ENCODE results near the gene N4BP2L2. TPM values are rescaled to one million over a fixed set of nuclear protein-coding genes. Genes with fewer than 3 reads are reported as not detected.

Gene N4BP2L2
- polyA plus RNA-seq, 1 donor from 2014 or later, result 317 TPM

DNA sequence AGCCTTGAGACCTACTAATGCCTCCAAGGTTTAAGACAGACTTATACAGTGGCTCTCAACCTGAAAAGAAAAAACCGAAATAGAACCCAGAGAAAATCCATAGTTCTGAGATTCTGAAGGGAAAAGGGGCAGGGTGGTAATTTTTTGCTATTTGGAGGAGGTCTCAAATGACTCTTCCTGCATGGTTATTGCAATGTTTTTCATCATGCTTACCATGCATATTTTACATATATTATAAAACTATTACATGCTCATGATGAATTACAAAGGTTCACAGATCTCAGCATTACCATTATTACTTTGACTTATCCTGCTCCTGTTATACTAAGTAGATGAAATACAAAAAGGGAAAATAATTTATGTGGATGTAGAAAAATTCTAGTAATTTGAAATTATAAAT lies 47.6 kb downstream of the N4BP2L2 start:
- H4K20me1 ChIP-seq (ENCODE audit: insufficient read depth), result no peaks in the 10 kb centered on the region
- no peaks in the 10 kb centered on the region for H3F3A ChIP-seq (ENCODE audit: insufficient read depth, low read length, poor library complexity, severe bottlenecking)
- H3K27me3 ChIP-seq (ENCODE audit: insufficient read depth, low read depth, low read length), result no peaks in the 10 kb centered on the region
- H2AFZ ChIP-seq (ENCODE audit: low read depth, low read length), result no peak overlapping the region
- H3K27ac ChIP-seq (ENCODE audit: low read length), result no peak overlapping the region
- no peak for TF ChIP-seq MXI1 (conservative IDR thresholded peaks at IDR 0.05; ENCODE audit: poor library complexity, severe bottlenecking)
- no peak for TF ChIP-seq POLR2AphosphoS5 (IDR thresholded peaks at IDR 0.05)
- TF ChIP-seq, protein P1, sequence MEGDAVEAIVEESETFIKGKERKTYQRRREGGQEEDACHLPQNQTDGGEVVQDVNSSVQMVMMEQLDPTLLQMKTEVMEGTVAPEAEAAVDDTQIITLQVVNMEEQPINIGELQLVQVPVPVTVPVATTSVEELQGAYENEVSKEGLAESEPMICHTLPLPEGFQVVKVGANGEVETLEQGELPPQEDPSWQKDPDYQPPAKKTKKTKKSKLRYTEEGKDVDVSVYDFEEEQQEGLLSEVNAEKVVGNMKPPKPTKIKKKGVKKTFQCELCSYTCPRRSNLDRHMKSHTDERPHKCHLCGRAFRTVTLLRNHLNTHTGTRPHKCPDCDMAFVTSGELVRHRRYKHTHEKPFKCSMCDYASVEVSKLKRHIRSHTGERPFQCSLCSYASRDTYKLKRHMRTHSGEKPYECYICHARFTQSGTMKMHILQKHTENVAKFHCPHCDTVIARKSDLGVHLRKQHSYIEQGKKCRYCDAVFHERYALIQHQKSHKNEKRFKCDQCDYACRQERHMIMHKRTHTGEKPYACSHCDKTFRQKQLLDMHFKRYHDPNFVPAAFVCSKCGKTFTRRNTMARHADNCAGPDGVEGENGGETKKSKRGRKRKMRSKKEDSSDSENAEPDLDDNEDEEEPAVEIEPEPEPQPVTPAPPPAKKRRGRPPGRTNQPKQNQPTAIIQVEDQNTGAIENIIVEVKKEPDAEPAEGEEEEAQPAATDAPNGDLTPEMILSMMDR (IDR thresholded peaks at IDR 0.05; ENCODE audit: poor library complexity, severe bottlenecking), result no peak
- no peak overlapping the region for H3K4me3 ChIP-seq (ENCODE audit: low read length)
- H3K4me2 ChIP-seq (ENCODE audit: low read length), result no peak overlapping the region
- H3K36me3 ChIP-seq (ENCODE audit: insufficient read depth, low read length), result no peaks in the 10 kb centered on the region
- H3K79me2 ChIP-seq (replicated peaks; ENCODE audit: insufficient read depth, low read length), result no peaks in the 10 kb centered on the region
- H3K9me2 ChIP-seq (ENCODE audit: insufficient read depth, low read length), result no peaks in the 10 kb centered on the region
- H3K9ac ChIP-seq (ENCODE audit: low read length), result no peak overlapping the region
- no peaks in the 10 kb centered on the region for H3K9me3 ChIP-seq (ENCODE audit: low read length)

GRCh38 chr13:32476892-32477291 lies 61.7 kb downstream of the N4BP2L2 start:
- no peak overlapping the region for H3K9ac ChIP-seq (ENCODE audit: low read length)
- no peak overlapping the region for H2AFZ ChIP-seq (ENCODE audit: low read depth, low read length)
- no peaks in the 10 kb centered on the region for H3K27me3 ChIP-seq (ENCODE audit: insufficient read depth, low read depth, low read length)
- no peak overlapping the region for H3K4me2 ChIP-seq (ENCODE audit: low read length)
- no peaks in the 10 kb centered on the region for H3F3A ChIP-seq (ENCODE audit: insufficient read depth, low read length, poor library complexity, severe bottlenecking)
- no peaks in the 10 kb centered on the region for H4K20me1 ChIP-seq (ENCODE audit: insufficient read depth)
- no peaks in the 10 kb centered on the region for H3K79me2 ChIP-seq (replicated peaks; ENCODE audit: insufficient read depth, low read length)
- TF ChIP-seq POLR2AphosphoS5 (IDR thresholded peaks at IDR 0.05) (no peak), RAD21 (conservative IDR thresholded peaks at IDR 0.05) (no peak), TAF1 (IDR thresholded peaks at IDR 0.05; ENCODE audit: low read depth) (no peak), EP300 (conservative IDR thresholded peaks at IDR 0.05; ENCODE audit: poor library complexity, severe bottlenecking) (no peak), SMC3 (conservative IDR thresholded peaks at IDR 0.05; ENCODE audit: poor library complexity) (no peak), MXI1 (conservative IDR thresholded peaks at IDR 0.05; ENCODE audit: poor library complexity, severe bottlenecking) (no peak), EZH2 (IDR thresholded peaks at IDR 0.05; ENCODE audit: borderline replicate concordance, insufficient read depth, low read length, poor library complexity, severe bottlenecking) (no peak)
- TF ChIP-seq, protein P1 (IDR thresholded peaks at IDR 0.05; ENCODE audit: poor library complexity, severe bottlenecking), result no peak
- TF ChIP-seq, protein P2, sequence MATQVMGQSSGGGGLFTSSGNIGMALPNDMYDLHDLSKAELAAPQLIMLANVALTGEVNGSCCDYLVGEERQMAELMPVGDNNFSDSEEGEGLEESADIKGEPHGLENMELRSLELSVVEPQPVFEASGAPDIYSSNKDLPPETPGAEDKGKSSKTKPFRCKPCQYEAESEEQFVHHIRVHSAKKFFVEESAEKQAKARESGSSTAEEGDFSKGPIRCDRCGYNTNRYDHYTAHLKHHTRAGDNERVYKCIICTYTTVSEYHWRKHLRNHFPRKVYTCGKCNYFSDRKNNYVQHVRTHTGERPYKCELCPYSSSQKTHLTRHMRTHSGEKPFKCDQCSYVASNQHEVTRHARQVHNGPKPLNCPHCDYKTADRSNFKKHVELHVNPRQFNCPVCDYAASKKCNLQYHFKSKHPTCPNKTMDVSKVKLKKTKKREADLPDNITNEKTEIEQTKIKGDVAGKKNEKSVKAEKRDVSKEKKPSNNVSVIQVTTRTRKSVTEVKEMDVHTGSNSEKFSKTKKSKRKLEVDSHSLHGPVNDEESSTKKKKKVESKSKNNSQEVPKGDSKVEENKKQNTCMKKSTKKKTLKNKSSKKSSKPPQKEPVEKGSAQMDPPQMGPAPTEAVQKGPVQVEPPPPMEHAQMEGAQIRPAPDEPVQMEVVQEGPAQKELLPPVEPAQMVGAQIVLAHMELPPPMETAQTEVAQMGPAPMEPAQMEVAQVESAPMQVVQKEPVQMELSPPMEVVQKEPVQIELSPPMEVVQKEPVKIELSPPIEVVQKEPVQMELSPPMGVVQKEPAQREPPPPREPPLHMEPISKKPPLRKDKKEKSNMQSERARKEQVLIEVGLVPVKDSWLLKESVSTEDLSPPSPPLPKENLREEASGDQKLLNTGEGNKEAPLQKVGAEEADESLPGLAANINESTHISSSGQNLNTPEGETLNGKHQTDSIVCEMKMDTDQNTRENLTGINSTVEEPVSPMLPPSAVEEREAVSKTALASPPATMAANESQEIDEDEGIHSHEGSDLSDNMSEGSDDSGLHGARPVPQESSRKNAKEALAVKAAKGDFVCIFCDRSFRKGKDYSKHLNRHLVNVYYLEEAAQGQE (IDR thresholded peaks at IDR 0.05; ENCODE audit: borderline replicate concordance), result no peak
- no peaks in the 10 kb centered on the region for H3K36me3 ChIP-seq (ENCODE audit: insufficient read depth, low read length)
- H3K9me2 ChIP-seq (ENCODE audit: insufficient read depth, low read length), result no peaks in the 10 kb centered on the region
- no peak overlapping the region for H3K27ac ChIP-seq (ENCODE audit: low read length)
- H3K4me3 ChIP-seq (ENCODE audit: low read length), result no peak overlapping the region
- no peaks in the 10 kb centered on the region for H3K9me3 ChIP-seq (ENCODE audit: low read length)

Data from neural cell (in vitro differentiated cells).